GM21423 (cell line): Measurements from ENCODE around the gene MYO1H.
"Not testable (repeated sequence)": the region's sequence is repeated elsewhere in the genome, so short reads cannot be mapped to it uniquely, and the experiment has no call there.

Experiments used
- ATAC-seq: cut with Tn5 transposase; IDR thresholded peaks from one replicate; pipeline ENCODE4 v1.9.1; 2021; ENCODE audit warnings: mild to moderate bottlenecking, moderate library complexity; ENCODE audit not compliant: unreplicated experiment

MYO1H gene

GRCh38 chr12:109345428-109345827 is 2.3 kb upstream of the MYO1H start:
- ATAC-seq: no peak

GRCh38 chr12:109346920-109347319 is 780 bp upstream of the MYO1H start:
- no peak for ATAC-seq

- ATAC-seq: no peak
Observed at GRCh38 chr12:109352184-109352583, 4.5 kb downstream of the MYO1H start.

GRCh38 chr12:109356577-109356976 is 8.9 kb downstream of the MYO1H start:
- ATAC-seq: no peak

GRCh38 chr12:109357032-109357431 is 9.3 kb downstream of the MYO1H start:
- ATAC-seq: no peak

GRCh38 chr12:109358154-109358869 is 10.6 kb downstream of the MYO1H start:
- no peak for ATAC-seq

DNA sequence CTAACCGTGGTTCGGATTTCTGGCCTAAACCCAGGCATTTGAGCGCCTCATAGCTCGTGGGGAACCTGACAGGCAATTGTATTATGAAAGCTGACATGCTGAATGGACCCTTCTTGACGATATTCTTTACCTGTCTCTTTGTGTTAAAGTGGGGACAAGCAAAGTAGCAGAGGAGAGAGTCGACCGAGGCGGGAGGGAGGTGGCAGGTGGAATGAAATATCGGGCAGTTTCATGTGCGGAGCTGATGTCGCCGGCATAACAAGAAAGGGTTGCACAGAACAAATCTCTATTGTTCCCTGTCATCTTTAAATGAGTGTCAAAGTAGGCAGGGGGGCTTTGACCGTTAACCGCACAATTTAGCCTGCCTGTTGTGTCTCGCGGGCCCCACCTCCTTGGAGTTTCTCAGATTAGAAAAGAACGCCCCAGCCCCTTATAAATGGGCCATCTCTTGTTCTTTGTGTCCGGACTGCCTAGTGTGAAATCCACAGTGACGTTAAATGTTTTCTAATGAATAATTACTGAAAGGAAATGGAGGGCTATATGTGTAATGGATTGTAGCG is 11.5 kb downstream of the MYO1H start:
- no peak for ATAC-seq

GRCh38 chr12:109369831-109370230 is 22.1 kb downstream of the MYO1H start:
- ATAC-seq: no peak

DNA sequence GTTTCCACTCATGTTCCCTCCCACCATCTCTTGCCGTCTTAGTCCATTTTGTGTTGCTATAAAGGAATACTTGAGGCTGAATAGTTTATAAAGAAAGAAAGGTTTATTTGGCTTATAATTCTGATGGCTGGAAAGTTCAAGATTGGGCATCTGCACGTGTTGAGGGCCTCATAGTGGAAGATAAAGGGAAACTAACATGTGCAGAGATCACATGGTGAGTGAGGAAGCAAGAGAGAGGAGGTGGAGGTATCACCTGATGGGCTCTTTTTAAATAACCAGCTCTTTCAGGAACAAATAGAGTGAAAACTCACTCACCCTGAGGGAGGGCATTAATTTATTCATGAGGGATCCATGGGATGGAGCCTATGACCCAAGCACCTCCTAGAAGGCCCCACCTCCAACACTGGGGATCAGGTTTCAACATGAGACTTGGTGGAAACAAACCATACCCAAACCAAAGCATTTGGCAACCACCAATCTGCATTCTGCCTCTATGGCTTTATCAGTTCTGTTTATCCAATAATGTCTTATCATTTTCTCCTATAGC is 29.5 kb downstream of the MYO1H start:
- no peak for ATAC-seq

GRCh38 chr12:109378569-109378968 is 30.9 kb downstream of the MYO1H start:
- ATAC-seq: no peak

- no peak for ATAC-seq
Observed at GRCh38 chr12:109382031-109382430, 34.3 kb downstream of the MYO1H start.

DNA sequence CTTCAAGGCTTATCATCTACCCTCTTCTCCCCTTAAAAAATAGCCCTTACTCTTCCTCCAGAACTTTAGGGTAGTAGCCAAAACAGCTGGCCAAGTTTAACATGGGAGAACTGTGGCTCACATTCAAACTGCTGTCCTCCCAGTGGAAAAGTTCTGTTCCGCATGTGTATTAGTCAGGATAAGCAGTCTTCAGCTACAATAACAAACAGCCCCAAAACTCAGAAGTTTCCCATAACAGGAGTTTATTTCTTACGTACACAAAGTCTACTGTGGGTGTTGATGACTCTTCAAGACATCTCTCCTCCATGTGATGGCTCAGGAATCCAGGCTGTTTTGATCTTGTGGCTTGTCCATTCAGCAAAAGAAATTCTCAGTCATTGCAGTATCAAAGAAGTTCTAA is 35.5 kb downstream of the MYO1H start:
- ATAC-seq: no peak

- no peak for ATAC-seq
Observed at GRCh38 chr12:109385339-109386058, 37.8 kb downstream of the MYO1H start.

- ATAC-seq: no peak
Observed at GRCh38 chr12:109386059-109386433, 38.3 kb downstream of the MYO1H start.

DNA sequence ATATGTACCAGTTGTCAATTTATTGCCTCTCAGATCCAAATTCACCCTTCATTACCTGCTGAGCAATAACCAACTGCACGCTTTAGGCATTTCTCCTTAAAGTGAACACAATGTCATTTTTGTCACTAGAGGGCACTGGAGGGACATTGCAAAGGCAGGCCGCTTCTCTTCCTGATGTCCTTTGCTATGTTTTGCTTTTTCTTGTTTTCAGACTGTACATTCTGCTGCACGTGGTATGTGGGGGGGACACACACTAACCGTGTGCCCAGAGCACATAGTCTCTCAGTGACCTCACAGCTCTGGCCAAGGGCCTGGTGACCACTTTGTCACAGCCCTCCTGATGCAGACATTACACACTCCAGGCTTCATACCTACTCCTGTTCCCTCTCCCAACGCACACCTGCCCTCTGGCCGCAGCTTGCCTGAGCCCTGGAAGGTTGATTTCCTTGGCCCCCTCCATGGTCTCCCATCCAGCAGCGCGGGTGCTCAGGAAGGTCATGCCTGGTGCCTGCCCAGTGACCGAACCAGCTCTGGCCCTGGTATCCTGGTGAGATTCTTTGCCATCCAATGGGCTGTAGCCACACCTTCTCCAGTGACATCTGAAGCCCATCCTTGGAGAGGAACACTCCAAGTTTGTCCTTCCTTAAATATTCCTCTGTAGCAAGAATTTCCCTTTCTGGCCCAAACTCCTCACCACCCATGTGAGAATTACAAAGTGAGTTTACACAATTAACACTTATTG is 39.9 kb downstream of the MYO1H start:
- ATAC-seq: no peak

- ATAC-seq: no peak
Observed at GRCh38 chr12:109388167-109388563, 40.5 kb downstream of the MYO1H start.

DNA sequence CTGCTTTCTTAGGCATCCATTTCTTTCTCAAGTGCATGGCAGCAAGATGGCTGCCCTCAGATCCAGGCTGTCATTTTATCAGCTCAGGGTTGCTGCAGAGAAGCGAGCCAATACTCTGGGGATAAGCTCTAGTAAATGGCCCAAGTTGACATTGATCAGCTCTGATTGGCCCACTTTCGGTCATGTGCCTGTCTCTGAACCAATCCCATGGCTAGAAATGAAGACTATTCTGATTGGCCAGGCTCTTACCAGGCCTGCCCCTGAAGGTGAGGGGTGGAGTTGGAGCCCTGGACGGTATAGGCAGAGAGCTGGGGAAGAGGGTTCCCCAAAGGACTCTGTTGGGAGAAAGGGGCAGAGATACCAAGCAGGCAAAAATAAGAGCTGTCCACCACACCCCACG is 41.4 kb downstream of the MYO1H start:
- no peak for ATAC-seq

GRCh38 chr12:109393437-109394345 is 46.0 kb downstream of the MYO1H start:
- no peak for ATAC-seq

GRCh38 chr12:109394891-109395290 is 47.2 kb downstream of the MYO1H start:
- no peak for ATAC-seq

- not testable (repeated sequence) for ATAC-seq
Observed at GRCh38 chr12:109404841-109405240, 57.1 kb downstream of the MYO1H start.
